OCI-LY3 (cell line): ENCODE results near the gene MED25.

Source experiments
- CTCF ChIP-seq: fragments of 200-600, 300-600 bp; sonication (generic); IDR thresholded peaks from 2 replicates; pipeline ENCODE4 v1.5.1; 2014; ENCODE audit warnings: antibody characterized with exemption, low read length, low read depth
- EZH2phosphoT487 ChIP-seq: fragments of 200-600 bp; shearing (Covaris generic); IDR thresholded peaks from 2 replicates; pipeline ENCODE4 v1.6.1; 2018; ENCODE audit warnings: antibody characterized with exemption, mixed run types, low read depth

DNA sequence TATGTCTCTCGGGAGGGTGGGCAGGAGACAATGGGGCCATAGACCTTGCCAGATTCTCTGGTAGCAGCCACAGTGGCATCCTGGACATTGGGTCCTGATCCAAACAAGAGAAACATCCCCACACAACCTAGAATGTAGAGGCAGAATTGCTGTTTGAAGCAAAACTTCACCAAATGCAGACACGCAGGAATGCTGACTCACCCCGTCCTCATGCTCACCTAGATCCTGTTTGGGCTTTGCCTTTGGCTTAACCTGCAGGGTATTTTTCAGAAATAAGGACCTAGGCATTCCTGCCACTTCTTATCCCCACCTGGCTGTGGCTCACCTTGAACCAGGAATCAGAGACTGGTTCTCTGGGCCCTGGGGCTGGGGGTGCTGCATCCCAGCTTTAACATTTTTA lies 66.7 kb downstream of the MED25 start:
- TF ChIP-seq CTCF (no peak), EZH2phosphoT487 (no peak)
